Epithelial cell of esophagus (primary cell): Measurements from ENCODE around the gene ATG5.

Source experiments
- DNase-seq: peaks from one replicate; pipeline ENCODE4 v3.0.0; 2010; ENCODE audit warnings: low read depth
- H3K4me3 ChIP-seq: 2 replicates; pipeline ENCODE4 v1.5.1; 2011; ENCODE audit warnings: mild to moderate bottlenecking, low read length, control low read depth
- TF ChIP-seq, protein P1 (sequence below): IDR thresholded peaks from 2 replicates; pipeline ENCODE4 v1.5.1; 2011; ENCODE audit warnings: low read depth, mild to moderate bottlenecking, low read length, control low read depth, inconsistent platforms; ENCODE audit not compliant: insufficient read depth; ENCODE audit errors: missing control alignments

The ATG5 gene

DNA sequence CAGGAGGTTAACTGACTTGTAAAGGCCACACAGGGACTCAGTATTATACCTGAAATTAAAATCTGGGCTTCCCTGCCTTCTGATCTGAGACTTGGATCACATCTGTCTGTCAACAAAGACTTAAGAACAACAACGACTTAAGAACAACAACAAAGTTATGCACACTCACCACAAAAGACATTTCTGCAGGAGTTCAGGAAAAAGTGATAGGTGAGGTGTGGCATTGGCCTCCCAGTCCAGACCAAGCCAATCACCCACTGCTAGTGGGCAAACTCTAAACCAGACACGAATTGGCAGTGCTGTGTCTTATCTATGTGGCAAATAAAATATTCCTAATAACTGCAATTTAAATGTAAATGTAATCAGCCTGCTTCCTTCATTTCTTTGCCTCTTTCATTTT, 178.1 kb downstream of the ATG5 start:
- DNase-seq: no peak
- TF ChIP-seq, protein P1, sequence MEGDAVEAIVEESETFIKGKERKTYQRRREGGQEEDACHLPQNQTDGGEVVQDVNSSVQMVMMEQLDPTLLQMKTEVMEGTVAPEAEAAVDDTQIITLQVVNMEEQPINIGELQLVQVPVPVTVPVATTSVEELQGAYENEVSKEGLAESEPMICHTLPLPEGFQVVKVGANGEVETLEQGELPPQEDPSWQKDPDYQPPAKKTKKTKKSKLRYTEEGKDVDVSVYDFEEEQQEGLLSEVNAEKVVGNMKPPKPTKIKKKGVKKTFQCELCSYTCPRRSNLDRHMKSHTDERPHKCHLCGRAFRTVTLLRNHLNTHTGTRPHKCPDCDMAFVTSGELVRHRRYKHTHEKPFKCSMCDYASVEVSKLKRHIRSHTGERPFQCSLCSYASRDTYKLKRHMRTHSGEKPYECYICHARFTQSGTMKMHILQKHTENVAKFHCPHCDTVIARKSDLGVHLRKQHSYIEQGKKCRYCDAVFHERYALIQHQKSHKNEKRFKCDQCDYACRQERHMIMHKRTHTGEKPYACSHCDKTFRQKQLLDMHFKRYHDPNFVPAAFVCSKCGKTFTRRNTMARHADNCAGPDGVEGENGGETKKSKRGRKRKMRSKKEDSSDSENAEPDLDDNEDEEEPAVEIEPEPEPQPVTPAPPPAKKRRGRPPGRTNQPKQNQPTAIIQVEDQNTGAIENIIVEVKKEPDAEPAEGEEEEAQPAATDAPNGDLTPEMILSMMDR: no peak
- no peak overlapping the region for H3K4me3 ChIP-seq

DNA sequence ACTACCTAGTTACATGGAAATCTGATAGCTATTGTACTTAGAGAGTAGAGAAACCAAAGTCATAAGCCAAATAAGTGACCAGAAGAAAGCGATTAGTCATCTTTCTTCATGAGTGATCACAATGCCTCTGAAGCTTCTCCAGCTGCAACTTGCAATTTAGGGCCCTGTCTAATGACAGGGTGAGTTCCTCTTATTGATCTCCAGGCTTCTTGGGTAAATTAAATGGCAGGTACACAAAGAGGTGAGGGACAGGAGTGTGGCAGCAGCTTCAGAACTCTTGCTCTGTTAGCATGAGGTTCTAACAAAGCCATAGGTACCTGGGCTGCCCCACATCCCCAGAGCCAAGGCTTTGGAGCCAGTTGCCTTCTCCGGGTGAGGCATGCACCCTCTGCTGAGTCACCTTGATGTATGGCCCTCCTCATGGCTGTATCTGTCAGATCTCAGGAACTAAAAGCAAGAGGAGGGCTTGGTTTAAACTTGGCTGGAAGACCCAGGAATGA, 178.7 kb downstream of the ATG5 start:
- DNase-seq: peak; percentile 32
- TF ChIP-seq, protein P1: no peak
- no peak overlapping the region for H3K4me3 ChIP-seq

DNA sequence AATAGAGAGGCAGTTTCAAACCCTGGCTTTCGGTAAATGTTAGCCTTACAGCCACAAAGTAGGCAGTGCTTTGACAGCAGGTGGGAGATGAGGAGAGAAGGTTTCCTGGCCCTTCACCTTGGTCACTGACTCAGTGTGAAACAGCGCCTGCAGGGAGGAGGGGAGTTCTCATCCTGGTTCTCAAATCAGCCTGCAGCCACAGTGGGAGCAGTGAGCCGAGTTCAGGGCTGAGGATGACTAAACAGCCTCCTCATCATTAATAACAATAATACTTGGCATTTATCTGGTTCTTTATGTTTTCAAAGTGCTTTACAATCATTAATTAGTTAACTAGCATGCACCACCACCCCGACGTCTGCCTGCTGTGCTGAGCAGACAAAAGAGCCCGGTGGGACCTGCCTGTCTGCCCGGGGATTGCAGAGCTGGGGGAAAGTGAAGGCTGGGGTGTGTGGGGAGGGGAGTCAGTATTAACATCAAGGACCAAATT, 179.8 kb downstream of the ATG5 start:
- TF ChIP-seq, protein P1: no peak
- no peak overlapping the region for H3K4me3 ChIP-seq
- DNase-seq: peak; percentile 63

DNA sequence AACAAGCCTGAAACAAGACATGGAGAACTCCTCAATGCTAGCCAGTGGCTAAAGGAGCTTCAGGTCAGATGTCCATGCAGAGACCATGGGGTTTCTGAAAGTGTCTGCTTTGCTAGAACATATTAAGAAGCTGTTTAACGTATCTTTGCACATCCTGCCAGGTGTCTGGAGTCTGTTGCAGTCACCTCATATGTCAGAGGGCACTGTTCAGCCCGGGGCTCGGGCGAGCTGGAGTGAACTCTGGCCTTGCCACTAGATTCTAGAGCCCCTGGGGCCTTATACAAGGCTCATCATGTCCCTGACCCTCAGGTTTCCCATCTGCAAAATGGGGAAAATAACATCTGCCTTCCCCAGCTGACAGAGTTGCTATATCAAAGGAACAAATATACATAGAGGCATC, 180.4 kb downstream of the ATG5 start:
- no peak for DNase-seq
- H3K4me3 ChIP-seq: no peak overlapping the region
- TF ChIP-seq, protein P1: no peak

DNA sequence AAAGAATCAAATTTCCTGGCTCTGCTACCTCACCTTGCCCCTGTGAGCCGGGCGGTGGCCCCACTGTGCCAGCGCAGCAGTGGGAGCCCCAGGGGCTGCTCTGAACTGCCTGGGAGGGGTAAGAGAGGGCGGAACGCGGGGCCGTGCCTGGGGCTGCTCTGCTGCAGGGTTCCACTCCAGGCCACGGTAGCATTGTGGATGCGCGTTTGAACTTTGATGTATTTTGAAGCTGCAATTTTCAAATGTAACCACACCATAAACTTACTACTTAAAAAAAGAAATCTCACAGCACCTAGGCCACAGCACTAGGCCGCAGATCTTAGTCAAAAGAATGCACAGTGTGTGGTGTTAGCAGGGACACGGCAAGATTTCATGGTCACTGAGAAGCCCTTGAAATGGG, 181.9 kb downstream of the ATG5 start:
- no peak for DNase-seq
- TF ChIP-seq, protein P1: no peak
- no peak overlapping the region for H3K4me3 ChIP-seq

DNA sequence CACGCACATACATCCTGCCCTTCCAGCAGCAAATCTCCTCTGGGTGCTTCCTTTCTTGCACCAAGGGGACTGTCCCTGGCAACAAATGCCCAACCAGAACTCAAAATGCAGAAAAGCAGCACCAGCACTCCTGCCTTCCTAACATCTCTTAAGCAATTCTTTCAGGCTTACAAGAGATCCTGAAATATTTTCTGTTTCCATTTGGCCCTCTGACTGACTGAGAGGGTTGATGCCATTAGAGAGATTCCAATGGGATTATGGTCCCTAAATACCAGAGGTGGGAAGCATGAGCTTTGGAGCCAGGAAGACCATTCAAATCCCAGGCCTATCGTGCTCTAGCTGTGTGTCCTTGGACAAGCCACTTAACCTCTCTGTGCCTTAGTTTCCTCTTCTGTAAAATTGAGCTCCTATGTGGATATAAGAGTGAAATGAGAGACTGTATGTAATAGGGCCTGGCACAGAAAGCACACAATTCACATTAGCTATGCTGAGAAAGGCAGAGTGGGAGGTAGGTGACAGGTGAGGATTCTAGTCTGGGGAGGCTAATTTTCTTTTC, 182.6 kb downstream of the ATG5 start:
- no peak overlapping the region for H3K4me3 ChIP-seq
- TF ChIP-seq, protein P1: no peak
- no peak for DNase-seq

DNA sequence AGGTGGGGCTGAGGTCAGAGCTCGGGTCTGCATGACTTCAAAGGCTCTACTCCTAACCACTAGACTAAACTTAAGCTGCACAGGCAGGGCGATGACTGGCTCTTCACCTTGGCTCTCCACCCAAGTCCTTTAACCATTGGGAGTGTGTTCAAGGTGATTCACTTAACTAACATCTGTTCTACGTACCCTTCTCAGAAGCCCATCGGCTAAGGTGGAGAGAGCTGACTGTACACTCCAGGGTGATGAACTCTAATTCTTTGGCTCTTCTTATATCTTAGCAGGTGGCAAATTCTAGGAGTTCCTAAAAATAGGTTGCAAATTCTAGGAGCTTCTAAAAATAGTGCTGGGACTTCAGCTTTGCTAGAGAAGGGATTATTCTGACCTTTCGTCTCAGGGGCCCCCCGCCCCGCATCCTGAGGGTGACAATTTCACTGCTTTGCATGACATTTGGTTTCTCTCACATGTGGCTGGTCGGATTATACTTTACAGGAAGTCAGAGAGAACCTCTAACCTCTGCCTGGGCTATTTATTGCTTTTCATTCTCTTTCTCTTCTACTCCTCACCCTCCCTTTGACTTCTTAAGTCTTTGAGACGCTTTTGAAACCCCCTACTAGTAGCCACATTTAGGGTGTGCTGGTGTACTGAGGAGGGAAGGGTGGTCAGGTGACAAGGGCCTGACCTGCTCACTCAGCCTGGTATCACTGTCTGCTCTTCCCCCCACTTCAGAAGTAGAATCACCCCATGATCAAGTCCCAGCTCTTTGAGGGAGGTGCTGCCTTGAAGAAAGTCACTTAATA, 183.9 kb downstream of the ATG5 start:
- TF ChIP-seq, protein P1: no peak
- H3K4me3 ChIP-seq: no peak overlapping the region
- DNase-seq: peak; percentile 59
